GF-D8 (cell line): ENCODE measurements around the gene S1PR1.

ENCODE experiments used
- DNase-seq: peaks from one replicate; lab custom pipeline; 2025; lab: John Stamatoyannopoulos, UW

The S1PR1 gene

GRCh38 chr1:101245246-101245927, 8.6 kb downstream of the S1PR1 start:
- no peak for DNase-seq

- no peak for DNase-seq
Observed at GRCh38 chr1:101247404-101248287, 10.8 kb downstream of the S1PR1 start.

GRCh38 chr1:101250222-101250621, 13.4 kb downstream of the S1PR1 start:
- no peak for DNase-seq

- no peak for DNase-seq
Observed at GRCh38 chr1:101250656-101251272, 13.9 kb downstream of the S1PR1 start.

GRCh38 chr1:101251504-101251903, 14.7 kb downstream of the S1PR1 start:
- DNase-seq, result no peak

- no peak for DNase-seq
Observed at GRCh38 chr1:101253976-101254674, 17.3 kb downstream of the S1PR1 start.

- peak; percentile 76 for DNase-seq
Observed at GRCh38 chr1:101257500-101258325, 20.9 kb downstream of the S1PR1 start.

- DNase-seq, result peak; percentile 33
Observed at GRCh38 chr1:101259744-101260148, 22.9 kb downstream of the S1PR1 start.

GRCh38 chr1:101260556-101261350, 23.9 kb downstream of the S1PR1 start:
- no peak for DNase-seq

- DNase-seq, result no peak
Observed at GRCh38 chr1:101261623-101262022, 24.8 kb downstream of the S1PR1 start.

GRCh38 chr1:101262060-101262459, 25.2 kb downstream of the S1PR1 start:
- peak; percentile 39 for DNase-seq

GRCh38 chr1:101262630-101263348, 26.0 kb downstream of the S1PR1 start:
- DNase-seq, result peak; percentile 84

GRCh38 chr1:101264697-101265096, 27.9 kb downstream of the S1PR1 start:
- DNase-seq, result no peak

- no peak for DNase-seq
Observed at GRCh38 chr1:101265684-101266083, 28.9 kb downstream of the S1PR1 start.

- DNase-seq, result no peak
Observed at GRCh38 chr1:101267082-101267481, 30.3 kb downstream of the S1PR1 start.

- DNase-seq, result no peak
Observed at GRCh38 chr1:101268893-101269292, 32.1 kb downstream of the S1PR1 start.

- no peak for DNase-seq
Observed at GRCh38 chr1:101275672-101276071, 38.9 kb downstream of the S1PR1 start.

- DNase-seq, result no peak
Observed at GRCh38 chr1:101276818-101277217, 40.0 kb downstream of the S1PR1 start.

- DNase-seq, result no peak
Observed at GRCh38 chr1:101278238-101278637, 41.4 kb downstream of the S1PR1 start.

GRCh38 chr1:101278845-101279244, 42.0 kb downstream of the S1PR1 start:
- no peak for DNase-seq
